Cardiac septum (tissue), 1 donor: ENCODE results near the gene CFAP57. TPM values are rescaled to one million over a fixed set of nuclear protein-coding genes. Genes with fewer than 3 reads are reported as not detected.
A peak's percentile ranks its signal among the peaks of the same experiment; 100 is the strongest.

Experiments
- DNase-seq: peaks from one replicate; pipeline ENCODE4 v3.0.0-alpha.2; 2020; ENCODE audit warnings: low spot score
- intact Hi-C: fragments of 100-400 bp; cut with DNase I; formaldehyde crosslinking; loops from one replicate; pipeline ENCODE4 v1.14.0; 2022
- total RNA-seq: library from RNA; stranded (reverse); fragmentation: NEBNext Ultra II Directional; extraction: Animal tissue kit (Norgen Biotek cat#: 25700); gene quantifications from one replicate; pipeline ENCODE4 v1.2.1, GENCODE V29; 2021
- donor health status: DM: no; HTN: no; CAD: no.

The CFAP57 gene
- total RNA-seq, 1 donor from 2014 or later = 0.13 TPM

DNA sequence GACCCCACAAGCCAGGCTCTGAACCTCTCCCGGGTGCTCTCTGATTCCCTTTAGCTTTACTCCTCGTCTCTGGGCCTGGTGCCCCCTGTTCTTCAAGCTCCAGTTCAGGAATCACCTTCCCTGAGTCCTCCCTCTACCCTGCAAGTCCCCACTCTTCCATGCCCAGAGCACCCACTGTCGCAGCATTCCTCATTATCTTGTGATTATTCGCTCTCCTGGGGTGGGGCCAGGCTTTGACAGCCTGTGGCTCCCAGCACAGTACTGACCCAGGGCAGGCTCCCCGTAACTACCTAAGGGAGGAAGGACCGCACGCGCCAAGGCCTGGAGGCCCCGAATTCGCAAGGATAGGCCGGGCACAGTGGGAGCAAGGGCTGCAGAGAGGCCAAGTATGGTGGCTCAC is 114.0 kb downstream of the CFAP57 start:
- intact Hi-C loops = no loop called here
- DNase-seq = no peak

DNA sequence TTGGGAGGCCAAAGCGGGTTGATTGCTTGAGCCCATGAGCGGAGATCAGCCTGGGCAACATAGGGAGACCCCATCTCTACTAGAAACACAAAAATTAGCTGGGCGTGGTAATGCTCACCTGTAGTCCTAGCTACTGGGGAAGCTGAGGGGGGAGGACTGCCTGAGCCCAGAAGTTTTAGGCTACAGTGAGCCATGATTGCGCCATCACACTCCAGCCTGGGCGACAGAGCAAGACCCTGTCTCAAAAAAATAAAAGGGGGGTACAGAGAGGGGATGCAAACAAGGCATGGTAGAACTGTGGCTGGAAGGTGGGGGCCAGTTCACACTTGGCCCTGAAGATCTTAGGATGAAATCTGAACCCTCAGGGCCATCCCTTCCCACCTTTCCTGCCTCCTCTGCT is 114.4 kb downstream of the CFAP57 start:
- intact Hi-C loops = no loop called here
- no peak for DNase-seq

DNA sequence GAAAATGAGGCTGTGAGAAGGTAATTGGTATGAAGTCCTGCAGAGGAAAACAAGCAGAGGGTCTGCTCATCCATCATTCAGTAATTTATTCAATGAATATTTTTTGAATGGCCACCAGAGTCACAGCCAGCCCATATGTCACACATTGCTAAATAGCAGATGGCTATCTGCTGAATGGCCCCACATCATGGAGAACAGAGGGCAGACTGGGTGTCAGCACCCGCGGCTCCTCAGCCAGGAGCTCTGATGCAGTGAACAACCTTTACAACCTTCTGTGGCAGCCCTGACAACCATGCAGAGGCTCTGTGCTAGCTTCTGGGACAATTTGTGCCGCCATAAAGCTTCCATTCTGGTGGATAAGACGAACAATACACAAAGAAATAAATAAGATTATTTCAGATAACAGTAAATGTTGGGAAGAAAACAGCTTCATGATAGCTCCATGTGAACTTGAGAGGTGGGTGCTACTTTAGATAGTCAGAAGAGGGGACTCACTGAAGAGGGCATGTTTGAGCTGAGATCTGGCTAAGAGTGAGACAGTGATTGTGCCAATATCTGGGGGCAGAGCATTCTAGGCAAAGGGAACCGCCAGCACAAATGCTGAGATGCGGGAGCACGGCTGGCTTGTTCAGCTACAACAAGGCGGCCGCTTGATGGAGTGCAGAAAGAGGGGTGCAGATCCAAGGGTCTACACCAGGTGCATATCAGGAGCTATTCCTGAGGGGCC is 116.1 kb downstream of the CFAP57 start:
- intact Hi-C loops = no loop called here
- no peak for DNase-seq

DNA sequence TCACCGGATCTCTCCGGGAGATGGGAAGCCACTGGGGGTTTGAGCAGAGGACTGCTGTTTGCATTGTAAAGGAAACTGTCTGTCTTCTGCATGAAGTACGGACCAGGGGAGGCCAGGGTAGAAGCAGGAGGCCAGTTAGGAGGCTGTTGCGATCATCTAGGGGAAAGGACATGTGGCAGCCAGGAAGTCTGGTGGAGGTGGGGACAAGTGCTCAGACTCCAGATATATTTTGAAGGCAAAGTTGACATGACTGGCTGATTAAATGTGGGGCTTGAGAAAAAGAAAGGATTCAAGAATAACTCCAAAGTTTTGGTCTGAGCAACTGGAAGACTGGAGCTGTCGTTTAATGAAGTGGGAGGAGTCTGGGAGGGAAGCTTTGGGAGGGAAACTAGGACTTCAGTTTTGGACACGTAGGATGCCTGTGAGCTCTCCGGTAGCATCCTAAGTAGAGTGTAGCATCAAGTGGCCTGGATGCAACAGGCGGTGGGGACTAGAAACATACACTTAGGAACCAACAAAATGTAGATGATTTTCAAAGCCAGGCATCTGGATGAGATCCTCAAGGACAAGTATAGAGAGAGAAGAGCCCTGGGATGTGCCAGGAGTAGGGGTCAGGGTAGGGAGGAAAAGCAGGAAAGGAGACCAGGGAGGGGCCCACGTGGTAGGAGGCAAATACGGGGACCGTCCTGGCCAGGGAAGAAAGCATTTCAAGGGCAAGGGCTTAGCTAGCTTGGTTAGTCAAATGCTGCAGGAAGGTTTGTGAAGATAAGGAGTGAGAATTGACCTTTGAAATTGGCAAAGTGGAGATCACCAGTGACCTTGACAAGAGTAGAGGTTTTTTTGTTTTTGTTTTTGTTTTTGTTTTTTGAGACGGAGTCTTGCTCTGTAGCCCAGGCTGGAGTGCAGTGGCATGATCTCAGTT is 116.9 kb downstream of the CFAP57 start:
- intact Hi-C loops = no loop called here
- DNase-seq = no peak

DNA sequence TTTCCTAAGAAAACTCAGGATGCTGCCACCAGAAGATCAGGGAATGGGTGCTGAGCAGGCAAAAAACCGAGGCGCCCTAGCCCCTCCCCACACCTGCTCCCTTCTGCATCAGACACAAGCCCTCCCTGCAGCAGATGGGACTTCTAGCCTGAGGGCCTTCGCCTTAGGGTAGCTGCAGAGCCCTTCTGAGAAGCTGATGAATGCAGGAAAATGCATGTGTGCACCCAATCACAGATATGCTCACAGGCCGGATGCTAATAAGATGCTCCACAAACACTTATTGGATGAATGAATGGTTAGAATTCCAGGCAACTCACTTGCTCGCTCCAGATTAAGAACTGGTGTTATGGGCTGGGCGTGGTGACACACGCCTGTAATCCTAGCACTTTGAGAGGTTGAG is 120.1 kb downstream of the CFAP57 start:
- DNase-seq = no peak
- intact Hi-C loops = no loop called here

DNA sequence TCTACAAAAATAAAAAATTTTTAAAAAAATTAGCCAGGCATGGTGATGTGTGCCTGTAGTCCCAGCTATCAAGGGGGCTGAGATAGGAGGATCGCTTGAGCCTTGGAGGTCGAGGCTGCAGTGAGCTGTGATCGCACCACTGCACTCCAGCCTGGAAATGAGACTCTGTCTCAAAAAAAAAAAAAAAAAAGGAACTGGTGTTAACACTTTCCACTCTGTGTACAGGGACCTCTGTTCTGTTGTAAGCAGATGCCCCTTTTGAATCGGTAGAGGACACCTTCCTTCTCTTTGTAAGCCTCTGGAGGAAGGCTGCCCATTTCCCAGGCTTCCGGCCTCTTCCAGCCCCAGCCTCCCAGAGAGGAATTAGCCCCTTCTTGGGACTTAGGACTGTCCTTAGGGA is 120.5 kb downstream of the CFAP57 start:
- DNase-seq = no peak
- intact Hi-C loops = no loop called here

DNA sequence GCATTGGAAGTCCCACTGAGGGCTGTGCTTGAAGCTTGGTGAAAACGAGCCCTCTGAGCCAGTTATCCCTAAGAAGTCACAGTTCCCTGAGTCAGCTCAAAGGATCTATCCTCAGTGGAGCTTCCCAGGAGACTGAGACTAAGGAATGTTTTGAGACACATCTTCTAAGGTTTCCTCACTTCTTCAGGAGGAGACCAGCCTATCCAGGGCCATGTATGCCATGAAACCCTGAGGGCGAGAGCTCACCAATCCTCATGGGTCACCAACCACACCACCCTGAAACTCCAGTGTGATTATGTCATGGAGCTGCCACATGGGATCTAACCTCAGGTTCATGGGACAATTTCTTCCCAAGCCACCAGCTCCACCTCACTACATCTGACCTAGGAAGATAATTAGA is 121.0 kb downstream of the CFAP57 start:
- DNase-seq = no peak
- intact Hi-C loops = no loop called here

DNA sequence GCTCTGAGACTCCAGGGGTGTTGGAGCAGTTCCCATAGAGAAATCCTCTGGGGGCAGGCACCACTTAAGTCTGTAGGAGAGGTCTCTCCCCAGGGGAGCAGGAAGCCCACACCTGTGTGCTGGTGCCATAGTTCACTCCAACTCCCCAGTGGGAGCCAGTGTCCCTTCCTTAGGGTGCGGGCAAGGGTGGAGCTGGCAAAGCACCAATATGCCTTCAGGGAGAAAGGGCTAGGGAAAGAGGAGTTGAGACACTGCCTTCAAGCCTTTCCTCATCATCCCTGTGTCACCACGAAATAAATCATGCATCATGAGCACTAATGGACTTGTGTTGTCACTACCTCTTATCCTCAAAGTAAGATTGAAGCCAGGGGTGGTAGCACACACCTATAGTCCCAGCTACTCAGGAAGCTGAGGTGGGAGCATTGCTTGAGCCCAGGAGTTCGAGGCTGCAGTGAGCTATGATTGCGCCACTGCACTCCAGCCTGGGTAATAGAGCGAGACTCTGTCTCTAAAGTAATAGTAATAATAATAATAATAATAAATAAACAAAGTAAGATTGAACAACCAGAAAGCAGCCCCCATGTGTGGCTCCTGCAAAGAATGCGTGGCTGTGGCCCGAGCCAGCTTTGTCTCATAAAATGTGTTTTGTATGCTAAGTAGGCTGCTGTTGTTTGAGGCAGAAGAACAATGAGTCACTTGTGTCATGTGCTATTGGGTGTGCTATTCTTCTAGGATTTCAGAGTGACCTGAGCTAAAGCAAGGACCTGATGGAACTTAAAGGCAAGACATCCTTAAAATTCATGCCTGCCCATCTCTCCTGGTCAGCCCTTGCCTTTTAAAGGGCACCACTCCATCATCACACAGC is 122.0 kb downstream of the CFAP57 start:
- intact Hi-C loops = no loop called here
- DNase-seq = no peak

DNA sequence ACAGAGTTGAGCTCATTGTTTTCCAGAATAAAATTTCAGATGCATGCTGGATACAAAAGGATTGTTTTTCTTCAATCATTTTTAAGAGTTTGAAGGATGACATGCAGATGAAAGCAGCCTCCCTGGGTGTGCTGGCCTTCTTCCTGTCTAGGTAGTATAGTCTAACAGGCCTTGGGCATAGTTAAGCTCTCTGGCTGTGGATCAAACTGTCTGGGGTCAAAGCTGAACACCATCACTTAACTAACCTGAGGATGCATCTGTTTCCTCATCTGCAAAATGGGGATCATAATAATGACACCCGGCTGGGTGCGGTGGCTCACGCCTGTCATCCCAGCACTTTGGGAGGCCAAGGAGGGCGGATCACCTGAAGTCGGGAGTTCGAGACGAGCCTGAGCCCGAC is 122.6 kb downstream of the CFAP57 start:
- DNase-seq = no peak
- intact Hi-C loops = no loop called here

DNA sequence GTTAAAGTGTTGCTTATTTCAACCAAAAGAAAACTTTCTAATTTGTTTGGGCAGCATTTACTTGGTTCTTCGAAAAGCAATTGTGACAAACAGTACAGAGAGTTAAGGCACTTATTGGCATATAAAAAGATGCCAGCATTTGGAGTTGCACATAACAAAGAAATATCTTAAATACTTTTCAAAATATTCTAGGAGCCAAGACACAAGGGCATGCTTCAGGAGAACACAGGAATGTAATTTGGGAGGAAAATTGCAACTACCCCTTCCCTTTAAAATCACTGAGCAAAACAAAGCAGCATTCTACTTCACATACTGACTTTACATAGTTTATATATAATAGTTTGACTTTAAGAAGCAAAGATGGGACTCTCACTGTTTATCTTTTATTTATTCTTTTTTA is 124.1 kb downstream of the CFAP57 start:
- DNase-seq = no peak
- intact Hi-C loops = no loop called here

DNA sequence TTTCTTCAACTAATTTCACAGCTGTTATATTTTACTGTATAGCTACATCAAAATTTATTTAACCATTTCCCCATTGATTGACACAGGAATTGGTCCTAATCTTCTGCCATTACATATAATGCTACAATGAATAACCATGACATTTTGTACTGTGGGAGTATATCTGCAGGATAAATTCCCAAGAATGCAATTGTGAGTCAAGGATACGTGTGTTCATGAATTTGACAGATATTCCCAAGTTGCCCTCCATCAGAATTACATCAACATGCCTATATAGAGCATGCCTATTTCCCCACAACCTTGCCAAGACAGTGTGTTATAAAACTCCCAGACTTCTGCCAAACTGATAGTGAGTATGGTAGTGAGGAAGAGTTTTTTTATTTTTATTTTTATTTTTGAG is 125.9 kb downstream of the CFAP57 start:
- intact Hi-C loops = no loop called here
- no peak for DNase-seq

DNA sequence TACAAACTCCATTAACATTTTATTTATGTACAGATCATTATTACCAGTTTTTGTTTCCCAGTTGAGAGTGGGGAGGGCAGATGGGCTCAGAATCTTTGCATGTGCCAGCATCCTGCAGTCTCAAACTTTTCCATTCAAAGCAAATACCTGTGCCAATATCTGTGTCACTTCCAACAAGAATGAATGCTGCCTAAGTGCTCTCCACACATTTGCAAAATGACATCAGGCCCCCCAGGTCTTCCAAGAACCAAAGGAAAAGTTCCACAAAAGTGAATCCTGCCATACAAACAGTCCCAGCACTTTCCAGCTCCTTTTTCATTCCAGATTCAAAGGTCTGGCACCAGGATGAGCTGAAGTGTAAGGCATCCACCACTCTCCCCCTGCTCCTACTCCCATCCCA is 127.0 kb downstream of the CFAP57 start:
- intact Hi-C loops = no loop called here

DNA sequence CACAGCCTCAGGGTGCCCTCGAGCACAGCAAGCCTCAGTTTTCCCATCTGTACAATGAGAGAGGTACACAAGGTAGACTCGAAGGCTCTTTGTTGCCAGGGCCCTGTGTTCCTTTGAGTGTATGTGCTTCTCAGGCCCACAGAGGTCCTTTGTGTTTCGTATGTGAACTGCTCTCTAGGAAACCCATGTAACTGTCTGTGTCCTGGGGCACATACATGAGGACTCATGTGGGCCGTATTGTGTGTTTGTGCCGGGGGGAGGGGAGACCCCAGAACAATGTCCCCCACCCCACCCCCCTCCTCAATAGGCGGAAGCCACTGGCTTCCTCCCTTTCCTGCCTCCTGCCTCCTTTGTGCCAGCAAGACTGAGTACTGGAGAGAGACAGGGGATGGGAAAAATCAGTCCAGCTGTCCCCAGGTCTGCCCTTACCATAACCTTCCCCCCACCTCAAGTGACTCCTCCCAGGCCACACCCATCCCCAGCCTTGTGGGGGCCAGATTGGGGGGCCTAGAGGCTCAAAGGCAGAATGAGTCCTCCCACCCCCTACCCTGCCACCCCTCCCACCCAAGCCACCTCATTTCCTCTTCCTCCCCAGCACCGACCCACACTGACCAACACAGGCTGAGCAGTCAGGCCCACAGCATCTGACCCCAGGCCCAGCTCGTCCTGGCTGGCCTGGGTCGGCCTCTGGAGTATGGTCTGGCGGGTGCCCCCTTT is 128.4 kb downstream of the CFAP57 start, which contains the start of gene TIE1:
Gene TIE1, plus strand, starts transcription at position 605 of the 717 bp plus-strand sequence. Its CDS starts 90 bp downstream, at position 695.
- intact Hi-C loops = loop anchor here (5.0 kb wide), 1 partner anchor 63 kb away; no protein-coding TSS in a partner anchor

More for the DNA sequence above, 127.0 kb downstream of the CFAP57 start:
- no peak for DNase-seq

DNA sequence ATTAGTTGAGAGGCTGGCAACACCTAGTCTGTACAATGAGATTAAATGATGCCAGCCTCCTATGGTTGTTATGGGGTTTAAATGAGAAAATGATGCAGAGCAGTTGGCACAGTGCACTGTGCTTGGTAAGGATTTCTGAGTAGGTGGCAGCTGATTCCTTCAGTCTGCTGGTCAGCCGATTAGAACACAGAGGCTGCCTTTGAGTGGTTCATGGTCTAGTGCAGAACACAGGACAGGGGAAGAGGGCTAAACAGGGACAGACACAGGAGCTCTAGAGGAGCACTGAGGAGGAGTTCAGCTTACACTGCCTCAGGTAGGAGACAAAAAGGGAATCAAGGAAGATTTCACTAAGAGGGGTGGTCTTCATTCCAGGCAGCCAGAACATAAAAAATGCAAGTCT is 130.1 kb downstream of the CFAP57 start:
- intact Hi-C loops = loop anchor here (2.0 to 5.0 kb wide), 2 partner anchors 43 to 65 kb away; no protein-coding TSS in a partner anchor
- DNase-seq = no peak

More for the DNA sequence above, 128.4 kb downstream of the CFAP57 start, which contains the start of gene TIE1:
- DNase-seq = peak; percentile 82

DNA sequence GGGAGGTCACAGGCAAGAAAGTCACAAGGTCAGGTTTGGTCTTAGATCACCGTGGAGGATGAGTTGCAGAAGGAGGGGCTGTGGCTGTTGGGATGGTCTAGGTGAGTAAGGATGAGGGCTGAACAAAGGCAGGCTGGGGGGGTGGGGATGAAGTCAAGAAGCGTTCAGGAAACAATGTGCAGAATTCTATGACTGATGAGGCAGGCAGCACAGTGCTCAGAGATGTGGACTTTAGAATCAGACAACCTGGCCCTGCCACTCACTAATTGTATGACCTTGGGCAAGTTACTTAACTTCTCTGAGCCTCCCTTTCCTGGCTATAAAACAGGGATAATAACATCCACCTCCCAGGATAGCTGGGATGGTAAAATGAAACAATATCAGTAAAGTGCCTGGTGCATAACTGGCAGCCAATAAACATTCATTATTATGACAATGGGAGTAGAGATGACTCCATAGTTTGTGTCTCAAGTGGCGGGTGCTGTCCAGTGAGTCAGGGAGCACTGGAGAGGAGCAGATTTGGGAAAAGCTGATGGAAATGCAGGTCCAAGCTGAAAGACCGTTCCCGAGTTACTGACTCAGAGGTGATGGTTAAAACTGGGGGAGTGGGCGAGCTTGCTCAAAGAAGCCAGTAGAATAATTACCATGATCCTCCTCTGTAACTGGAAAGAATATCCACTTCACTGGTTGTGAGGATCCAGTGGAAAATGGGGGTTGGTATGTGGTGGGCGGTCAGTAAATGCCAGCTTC is 130.8 kb downstream of the CFAP57 start:
- intact Hi-C loops = loop anchor here (2.0 to 5.0 kb wide), 2 partner anchors 42 to 66 kb away; no protein-coding TSS in a partner anchor
- no peak for DNase-seq

DNA sequence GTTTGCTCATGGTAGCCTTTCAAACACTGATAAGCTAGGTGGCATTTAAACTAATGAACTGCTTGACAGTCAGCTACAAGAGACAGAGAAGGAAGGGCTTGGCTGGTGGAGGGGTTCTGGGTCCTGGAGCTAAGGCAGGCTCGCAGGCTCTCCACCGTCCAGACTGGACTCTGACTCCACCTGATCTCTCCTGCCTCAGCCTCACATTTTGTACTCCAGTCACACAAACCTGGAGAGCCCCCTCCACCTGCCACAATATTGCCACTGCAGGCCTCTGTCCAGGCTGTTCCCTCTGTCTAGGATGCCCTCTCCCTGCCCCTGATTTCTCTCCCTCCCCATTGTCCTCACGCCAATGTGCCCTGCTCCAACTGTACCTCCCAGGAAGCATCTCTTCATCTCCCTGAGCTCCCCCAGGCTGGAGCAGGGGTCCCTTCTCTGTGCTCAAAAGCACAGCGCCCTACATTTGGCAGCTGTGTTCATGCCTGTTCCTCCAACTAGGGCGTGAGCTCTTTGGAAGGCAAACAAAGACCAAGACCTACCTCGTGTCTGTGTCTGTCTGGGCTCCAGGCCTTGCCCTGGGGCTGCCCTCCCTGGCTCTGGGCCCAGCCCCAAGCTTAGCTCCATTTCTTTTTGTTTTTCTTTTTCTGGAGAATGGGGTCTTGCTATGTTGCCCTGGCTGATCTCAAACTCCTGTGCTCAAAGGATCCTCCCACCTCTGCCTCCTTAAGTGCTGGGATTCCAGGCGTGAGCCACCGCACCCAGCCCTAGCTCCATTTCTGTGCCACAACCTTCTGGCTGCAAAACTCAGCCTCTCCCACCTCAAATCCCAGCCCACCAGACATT is 131.6 kb downstream of the CFAP57 start:
- no peak for DNase-seq
- intact Hi-C loops = loop anchor here (1.0 to 5.0 kb wide), 3 partner anchors 21 to 66 kb away; no protein-coding TSS in a partner anchor
